NAMALWA (cell line): ENCODE measurements around the gene HERC3.

ENCODE experiments used
- DNase-seq: peaks from one replicate; pipeline ENCODE4 v3.0.0-alpha.2; 2015; ENCODE audit warnings: low spot score

The HERC3 gene

GRCh38 chr4:88660446-88661294 is 68.4 kb downstream of the HERC3 start:
- no peak for DNase-seq

DNA sequence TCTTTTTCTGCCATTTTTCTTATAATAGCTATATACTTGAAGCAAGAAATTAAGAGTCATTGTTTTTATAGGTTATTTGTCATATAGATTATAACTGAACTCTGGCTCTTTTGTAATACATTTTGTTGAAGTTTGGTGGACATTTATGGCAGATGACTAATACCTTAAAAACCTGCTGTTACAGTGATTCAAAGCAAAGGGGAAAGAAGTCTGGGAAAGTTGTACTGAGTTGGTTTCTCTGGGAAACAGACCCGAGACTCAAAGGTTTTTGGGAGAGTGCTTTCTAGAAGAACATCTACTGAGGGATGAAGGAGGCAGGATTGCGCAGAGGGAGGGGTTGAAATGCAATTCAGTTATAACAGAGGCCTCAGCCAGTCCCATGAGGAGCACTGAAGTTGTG is 69.5 kb downstream of the HERC3 start:
- DNase-seq, result no peak

GRCh38 chr4:88672987-88673386 is 80.7 kb downstream of the HERC3 start:
- DNase-seq, result peak; percentile 57

GRCh38 chr4:88673886-88674285 is 81.6 kb downstream of the HERC3 start:
- DNase-seq, result no peak

GRCh38 chr4:88674565-88674964 is 82.3 kb downstream of the HERC3 start:
- DNase-seq, result no peak

- no peak for DNase-seq
Measured at GRCh38 chr4:88674979-88675378, 82.7 kb downstream of the HERC3 start.

DNA sequence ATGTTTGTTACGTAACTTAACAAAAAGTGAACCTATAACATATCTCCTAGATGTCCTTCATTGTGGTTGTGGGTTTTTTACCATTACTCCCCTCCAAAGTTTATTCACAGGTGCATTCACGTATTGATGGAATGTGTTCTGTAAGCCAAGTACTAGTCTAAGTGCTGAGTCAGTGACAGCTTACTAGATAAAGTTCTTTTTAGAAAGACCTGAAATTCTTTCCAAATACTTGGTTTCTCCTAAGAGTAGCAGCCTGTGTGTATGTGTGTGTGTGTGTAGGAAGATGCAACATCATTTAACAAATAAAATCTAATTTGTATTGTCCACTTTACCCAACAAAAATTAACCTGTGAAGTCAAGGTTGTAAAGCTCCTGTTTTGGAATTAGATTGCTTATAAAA is 83.3 kb downstream of the HERC3 start:
- no peak for DNase-seq

- DNase-seq, result no peak
Measured at GRCh38 chr4:88681209-88681608, 88.9 kb downstream of the HERC3 start.

- no peak for DNase-seq
Measured at GRCh38 chr4:88690355-88690754, 98.1 kb downstream of the HERC3 start.

- no peak for DNase-seq
Measured at GRCh38 chr4:88693792-88694191, 101.5 kb downstream of the HERC3 start.

- DNase-seq, result no peak
Measured at GRCh38 chr4:88696630-88697029, 104.3 kb downstream of the HERC3 start.

DNA sequence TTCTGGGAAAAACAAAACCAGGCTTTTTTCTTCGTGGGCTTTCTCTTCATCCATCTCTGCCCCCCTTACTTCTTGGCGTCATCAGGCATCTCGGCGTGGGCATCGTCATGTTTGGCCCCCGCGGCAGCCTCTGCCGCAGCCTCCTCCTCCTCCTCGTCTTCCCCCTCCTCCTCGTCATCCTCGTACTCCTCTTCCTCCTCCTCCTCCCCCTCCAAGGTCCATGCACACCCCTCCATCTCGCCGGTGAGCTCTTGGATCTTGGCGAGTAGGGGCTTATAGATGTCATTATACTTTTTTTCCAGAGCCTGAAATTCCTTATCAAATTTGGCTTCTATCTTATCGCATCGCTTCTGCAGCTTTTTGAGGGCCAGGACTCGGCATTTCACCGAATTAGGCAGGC is 104.9 kb downstream of the HERC3 start:
- no peak for DNase-seq

GRCh38 chr4:88697588-88698329 is 105.5 kb downstream of the HERC3 start, which contains the start of gene NAP1L5:
NAP1L5 (minus strand) TSS chr4:88697829; CDS start chr4:88697754, 75 bp downstream.
- no peak for DNase-seq

- no peak for DNase-seq
Measured at GRCh38 chr4:88698519-88698918, 106.2 kb downstream of the HERC3 start.

DNA sequence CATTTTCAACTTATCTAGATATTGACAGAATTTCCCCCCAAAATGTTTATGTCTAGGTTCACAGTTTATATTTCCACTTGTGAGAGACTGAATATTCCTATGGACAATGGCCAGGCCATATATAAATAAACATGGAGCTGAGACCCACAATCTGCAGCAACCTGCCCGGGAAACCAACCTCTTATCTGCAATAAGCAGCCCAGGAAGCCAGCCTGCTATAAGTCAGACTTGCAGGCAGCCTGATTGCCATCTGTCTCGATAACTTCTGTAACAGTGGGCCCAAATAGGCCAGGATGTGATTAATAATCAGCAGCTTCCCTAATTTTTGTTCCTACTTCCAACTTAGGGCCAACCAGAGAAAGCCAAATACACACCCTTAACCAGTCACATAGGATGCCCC is 110.5 kb downstream of the HERC3 start:
- DNase-seq, result no peak

DNA sequence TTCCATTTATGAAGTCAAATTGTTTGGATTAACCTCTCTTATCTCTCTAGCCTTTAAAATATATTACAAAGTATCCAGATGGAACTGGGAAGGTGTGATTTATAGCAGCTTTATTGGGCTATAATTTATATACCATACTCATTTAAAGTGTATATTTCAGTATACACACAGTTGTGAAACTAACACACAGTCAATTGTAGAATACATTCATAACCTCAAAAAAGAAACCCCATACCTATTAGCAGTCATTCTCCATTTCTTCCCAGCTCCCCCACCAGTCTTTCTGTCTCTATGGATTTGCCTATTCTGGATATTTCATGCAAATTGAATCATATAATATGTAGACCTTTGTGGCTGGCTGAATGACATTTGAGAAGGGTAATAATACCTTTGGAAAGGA is 112.9 kb downstream of the HERC3 start:
- DNase-seq, result no peak

- no peak for DNase-seq
Measured at GRCh38 chr4:88705805-88706492, 113.7 kb downstream of the HERC3 start.

GRCh38 chr4:88706574-88706973 is 114.3 kb downstream of the HERC3 start:
- peak; percentile 7 for DNase-seq

DNA sequence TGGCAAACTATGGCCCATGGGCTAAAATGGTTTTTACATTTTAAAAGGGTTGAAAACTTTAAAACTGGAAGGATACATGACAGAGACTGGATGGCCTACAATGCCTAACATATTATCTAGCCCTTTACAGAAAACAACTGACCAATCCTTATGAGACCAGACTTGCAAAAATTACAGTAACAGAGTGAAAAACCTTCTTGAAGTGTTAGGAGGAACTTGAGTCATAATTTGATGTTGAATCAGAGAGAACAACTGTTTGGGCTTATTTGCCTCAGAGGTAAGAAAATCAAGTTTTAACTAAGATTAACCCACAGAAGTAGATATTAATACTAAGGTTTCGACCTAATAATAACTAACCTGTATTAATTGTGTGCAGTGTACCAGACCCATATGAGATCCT is 117.7 kb downstream of the HERC3 start:
- DNase-seq, result no peak

DNA sequence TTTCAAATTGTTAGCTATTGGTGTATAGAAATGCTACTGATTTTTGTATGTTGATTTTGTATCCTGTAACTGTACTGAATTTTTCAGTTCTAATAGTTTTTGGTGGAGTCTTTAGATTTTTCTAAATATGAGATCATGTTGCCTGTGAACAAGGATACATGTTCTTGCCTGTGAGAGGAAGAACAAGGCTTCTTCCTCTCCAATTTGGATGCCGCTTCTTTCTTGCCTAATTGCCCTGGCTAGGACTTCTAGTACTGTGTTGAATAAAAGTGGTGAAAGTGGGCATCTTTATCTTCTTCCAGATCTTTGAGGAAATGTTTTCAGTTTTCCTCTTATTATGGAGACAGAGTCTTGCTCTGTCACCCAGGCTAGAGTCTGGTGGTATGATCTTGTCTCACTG is 121.5 kb downstream of the HERC3 start:
- DNase-seq, result no peak

DNA sequence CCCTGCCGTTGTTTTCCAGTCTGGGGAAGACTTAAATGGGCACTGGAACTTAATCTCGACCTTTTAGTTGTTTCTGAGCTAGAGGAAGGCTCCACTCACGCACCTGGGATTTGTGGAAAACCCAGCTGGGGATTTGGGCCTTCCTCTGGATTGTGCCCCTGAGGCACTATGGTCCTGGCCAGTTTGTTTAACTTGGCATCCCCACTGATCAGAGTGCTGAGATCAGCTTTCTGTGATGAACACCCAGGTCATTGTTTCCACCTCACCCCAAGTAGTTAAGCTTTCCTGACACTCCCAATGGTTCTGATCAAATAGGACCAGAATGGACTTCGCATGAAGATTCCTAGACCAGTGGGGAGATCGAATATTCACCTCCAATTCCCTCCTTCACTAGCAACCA is 125.8 kb downstream of the HERC3 start:
- DNase-seq, result no peak

GRCh38 chr4:88719381-88719780 is 127.1 kb downstream of the HERC3 start:
- no peak for DNase-seq
